Measurements from ENCODE around the gene NELFCD.
A peak's percentile ranks its signal among the peaks of the same experiment; 100 is the strongest.
"Not testable (repeated sequence)": the region's sequence is repeated elsewhere in the genome, so short reads cannot be mapped to it uniquely, and the experiment has no call there.

Gene NELFCD, protein sequence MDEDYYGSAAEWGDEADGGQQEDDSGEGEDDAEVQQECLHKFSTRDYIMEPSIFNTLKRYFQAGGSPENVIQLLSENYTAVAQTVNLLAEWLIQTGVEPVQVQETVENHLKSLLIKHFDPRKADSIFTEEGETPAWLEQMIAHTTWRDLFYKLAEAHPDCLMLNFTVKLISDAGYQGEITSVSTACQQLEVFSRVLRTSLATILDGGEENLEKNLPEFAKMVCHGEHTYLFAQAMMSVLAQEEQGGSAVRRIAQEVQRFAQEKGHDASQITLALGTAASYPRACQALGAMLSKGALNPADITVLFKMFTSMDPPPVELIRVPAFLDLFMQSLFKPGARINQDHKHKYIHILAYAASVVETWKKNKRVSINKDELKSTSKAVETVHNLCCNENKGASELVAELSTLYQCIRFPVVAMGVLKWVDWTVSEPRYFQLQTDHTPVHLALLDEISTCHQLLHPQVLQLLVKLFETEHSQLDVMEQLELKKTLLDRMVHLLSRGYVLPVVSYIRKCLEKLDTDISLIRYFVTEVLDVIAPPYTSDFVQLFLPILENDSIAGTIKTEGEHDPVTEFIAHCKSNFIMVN
- total RNA-seq: 73.1 to 147 (median 110) reads per million in 9 experiments

DNA sequence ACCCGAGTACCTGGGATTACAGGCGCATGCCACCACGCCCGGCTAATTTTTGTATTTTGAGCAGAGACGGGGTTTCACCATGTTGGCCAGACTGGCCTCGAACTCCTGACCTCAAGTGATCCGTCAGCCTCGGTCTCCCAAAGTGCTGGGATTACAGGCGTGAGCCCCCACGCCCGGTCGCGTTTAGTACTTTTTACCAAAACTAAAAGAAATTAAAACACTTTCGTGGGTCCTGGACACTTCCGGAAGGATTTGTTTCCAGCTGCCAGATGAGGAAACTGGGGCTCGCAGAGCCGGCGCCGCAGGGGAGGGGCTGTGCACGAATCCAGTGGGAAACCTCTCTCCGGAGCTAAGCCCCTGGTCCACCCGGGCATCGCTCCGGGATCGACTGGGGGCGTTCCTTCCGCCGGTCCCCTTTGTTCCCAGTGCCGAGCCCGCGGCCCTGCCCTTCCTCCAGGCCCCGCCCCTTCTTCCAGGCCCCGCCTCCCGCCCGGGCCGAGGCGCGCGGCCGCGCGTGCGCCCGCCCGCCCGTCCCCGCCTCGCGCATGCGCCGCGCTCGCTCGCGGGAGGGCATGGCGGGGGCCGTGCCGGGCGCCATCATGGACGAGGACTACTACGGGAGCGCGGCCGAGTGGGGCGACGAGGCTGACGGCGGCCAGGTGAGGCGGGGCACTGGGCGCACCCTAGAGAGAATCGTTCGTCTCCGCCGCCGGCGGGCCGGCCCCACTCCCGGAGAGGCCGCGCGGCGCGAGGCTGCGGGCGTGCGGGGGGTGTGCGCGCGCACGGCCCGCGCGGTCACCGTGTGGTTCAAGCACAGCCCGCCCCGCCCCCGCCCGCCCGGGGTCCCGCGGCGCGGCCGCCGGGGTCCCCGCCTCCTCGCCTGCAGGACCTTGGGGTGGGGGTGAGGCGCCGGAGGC lies at the start of gene NELFCD:
Gene NELFCD, plus strand, starts transcription at position 546 of the 917 bp plus-strand sequence. Its CDS starts 54 bp downstream, at position 600.
- Mint-ChIP-seq H3K36me3 (ENCODE audit: insufficient read depth) (peaks cover 35% of the 10 kb centered on the region), H3K4me1 (ENCODE audit: low read depth in 2 of 2) (peaks cover 23 to 28% of the 10 kb centered on the region in 2 donors), H3K9me3 (no peaks in the 10 kb centered on the region), H3K4me3 (peak within 1 kb of the TSS; percentile 75 to 77), H3K27ac (peak within 1 kb of the TSS; percentile 85 to 95), H3K27me3 (no peaks in the 10 kb centered on the region)
- DNase-seq (peak; percentile 82 to 84 (median 84)), ATAC-seq (replicated peaks) (peak; percentile 73)

- H3K4me3 Mint-ChIP-seq: no peak overlapping the region
- ATAC-seq (replicated peaks) (no peak), DNase-seq (no peak)
- H3K9me3 Mint-ChIP-seq: no peaks in the 10 kb centered on the region
- no peaks in the 10 kb centered on the region for H3K4me1 Mint-ChIP-seq (ENCODE audit: low read depth in 2 of 2)
- H3K36me3 Mint-ChIP-seq (ENCODE audit: insufficient read depth): no peaks in the 10 kb centered on the region
- peaks cover 55 to 64% of the 10 kb centered on the region in 2 donors for H3K27me3 Mint-ChIP-seq
- no peak overlapping the region for H3K27ac Mint-ChIP-seq
These were observed 48.9 kb upstream of the NELFCD start for GRCh38 chr20:58932170-58932569.

DNA sequence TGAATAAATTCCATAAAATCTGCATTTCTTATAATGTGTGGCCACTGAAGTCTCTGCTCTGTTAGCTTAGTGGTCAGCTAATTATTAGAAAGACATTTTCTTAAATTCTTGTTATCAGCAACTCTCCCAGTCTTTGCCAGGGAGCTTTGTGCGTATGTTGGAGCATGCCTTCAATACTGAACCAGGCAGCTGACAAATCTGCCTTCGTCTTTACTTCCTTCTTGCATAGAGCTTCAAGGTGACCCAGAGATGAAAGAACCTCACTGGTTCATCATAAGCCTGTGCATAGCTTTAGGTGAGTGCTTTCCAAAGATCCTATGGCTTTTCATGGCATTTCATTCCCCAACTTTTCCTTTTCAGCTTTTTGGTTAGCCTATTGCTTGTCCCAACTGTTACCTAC lies 43.0 kb upstream of the NELFCD start:
- Mint-ChIP-seq H3K36me3 (ENCODE audit: insufficient read depth) (peaks cover 4% of the 10 kb centered on the region), H3K27me3 (peaks cover 34 to 41% of the 10 kb centered on the region in 2 donors), H3K9me3 (no peaks in the 10 kb centered on the region), H3K4me1 (ENCODE audit: low read depth in 2 of 2) (no peaks in the 10 kb centered on the region), H3K27ac (no peak overlapping the region), H3K4me3 (no peak overlapping the region)
- ATAC-seq (replicated peaks): no peak
- no peak for DNase-seq

- H3K36me3 Mint-ChIP-seq (ENCODE audit: insufficient read depth): peaks cover 4% of the 10 kb centered on the region
- DNase-seq: no peak
- no peak for ATAC-seq (replicated peaks)
- no peak overlapping the region for H3K27ac Mint-ChIP-seq
- H3K27me3 Mint-ChIP-seq: peaks cover 34 to 39% of the 10 kb centered on the region in 2 donors
- H3K4me3 Mint-ChIP-seq: no peak overlapping the region
- H3K4me1 Mint-ChIP-seq (ENCODE audit: low read depth in 2 of 2): no peaks in the 10 kb centered on the region
- H3K9me3 Mint-ChIP-seq: no peaks in the 10 kb centered on the region
These were observed 42.5 kb upstream of the NELFCD start for GRCh38 chr20:58938541-58938940.

- Mint-ChIP-seq H3K4me3 (no peak overlapping the region), H3K9me3 (no peaks in the 10 kb centered on the region), H3K36me3 (ENCODE audit: insufficient read depth) (peaks cover 4% of the 10 kb centered on the region), H3K27me3 (peaks cover 17 to 28% of the 10 kb centered on the region in 2 donors), H3K27ac (no peak overlapping the region), H3K4me1 (ENCODE audit: low read depth in 2 of 2) (no peaks in the 10 kb centered on the region)
- DNase-seq: no peak
- no peak for ATAC-seq (replicated peaks)
These were observed 39.6 kb upstream of the NELFCD start for GRCh38 chr20:58941471-58941870.

DNA sequence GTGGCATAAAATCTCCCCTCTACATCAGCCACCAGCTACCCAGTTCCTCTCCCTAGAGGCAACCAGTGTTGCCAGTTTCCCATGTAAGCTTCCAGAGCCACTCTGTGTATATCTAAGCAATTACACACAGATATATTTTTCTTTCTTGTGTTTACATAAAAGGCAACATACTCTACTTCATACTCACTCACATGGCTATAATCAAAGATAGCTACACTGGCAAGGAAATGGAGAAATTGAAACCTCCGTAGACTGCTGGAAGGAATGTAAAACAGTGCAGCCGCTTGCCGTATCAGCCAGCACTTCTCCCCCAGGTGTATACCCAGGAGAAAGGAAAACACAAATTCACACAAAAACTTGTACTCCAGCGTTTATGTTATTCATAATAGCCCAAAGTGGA lies 38.5 kb upstream of the NELFCD start:
- H3K4me3 Mint-ChIP-seq: no peak overlapping the region
- H3K27me3 Mint-ChIP-seq: peaks cover 12 to 18% of the 10 kb centered on the region in 2 donors
- no peaks in the 10 kb centered on the region for H3K4me1 Mint-ChIP-seq (ENCODE audit: low read depth in 2 of 2)
- peaks cover 4% of the 10 kb centered on the region for H3K36me3 Mint-ChIP-seq (ENCODE audit: insufficient read depth)
- ATAC-seq (replicated peaks): no peak
- no peaks in the 10 kb centered on the region for H3K9me3 Mint-ChIP-seq
- DNase-seq: no peak
- H3K27ac Mint-ChIP-seq: no peak overlapping the region

GRCh38 chr20:58944610-58945009 lies 36.4 kb upstream of the NELFCD start:
- H3K9me3 Mint-ChIP-seq: no peaks in the 10 kb centered on the region
- peaks cover 4% of the 10 kb centered on the region for H3K36me3 Mint-ChIP-seq (ENCODE audit: insufficient read depth)
- H3K4me1 Mint-ChIP-seq (ENCODE audit: low read depth in 2 of 2): no peaks in the 10 kb centered on the region
- H3K27ac Mint-ChIP-seq: no peak overlapping the region
- H3K27me3 Mint-ChIP-seq: peaks cover 11 to 25% of the 10 kb centered on the region in 2 donors
- DNase-seq (no peak), ATAC-seq (replicated peaks) (no peak)
- no peak overlapping the region for H3K4me3 Mint-ChIP-seq

- H3K27me3 Mint-ChIP-seq: peaks cover 11 to 34% of the 10 kb centered on the region in 2 donors
- ATAC-seq (replicated peaks): no peak
- no peaks in the 10 kb centered on the region for H3K9me3 Mint-ChIP-seq
- H3K4me1 Mint-ChIP-seq (ENCODE audit: low read depth in 2 of 2): no peaks in the 10 kb centered on the region
- no peak overlapping the region for H3K4me3 Mint-ChIP-seq
- no peak overlapping the region for H3K27ac Mint-ChIP-seq
- peaks cover 3% of the 10 kb centered on the region for H3K36me3 Mint-ChIP-seq (ENCODE audit: insufficient read depth)
- no peak for DNase-seq
These were observed 35.0 kb upstream of the NELFCD start for GRCh38 chr20:58945965-58946631.

- ATAC-seq (replicated peaks); H3K4me3 Mint-ChIP-seq: not testable (repeated sequence)
These were observed 33.2 kb upstream of the NELFCD start for GRCh38 chr20:58947797-58948388.

GRCh38 chr20:58950603-58951002 lies 30.5 kb upstream of the NELFCD start:
- H3K27ac Mint-ChIP-seq: no peak overlapping the region
- peaks cover 11 to 24% of the 10 kb centered on the region in 2 donors for H3K27me3 Mint-ChIP-seq
- no peak overlapping the region for H3K4me3 Mint-ChIP-seq
- ATAC-seq (replicated peaks) (no peak), DNase-seq (no peak)
- no peaks in the 10 kb centered on the region for H3K4me1 Mint-ChIP-seq (ENCODE audit: low read depth in 2 of 2)
- peaks cover 3% of the 10 kb centered on the region for H3K36me3 Mint-ChIP-seq (ENCODE audit: insufficient read depth)
- H3K9me3 Mint-ChIP-seq: no peaks in the 10 kb centered on the region

More at GRCh38 chr20:58947797-58948388, 33.2 kb upstream of the NELFCD start:
- H3K27me3 Mint-ChIP-seq: peaks cover 11 to 34% of the 10 kb centered on the region in 2 donors
- not testable (repeated sequence) for H3K27ac Mint-ChIP-seq; DNase-seq; H3K4me1 Mint-ChIP-seq (ENCODE audit: low read depth in 2 of 2); H3K36me3 Mint-ChIP-seq (ENCODE audit: insufficient read depth); H3K9me3 Mint-ChIP-seq

DNA sequence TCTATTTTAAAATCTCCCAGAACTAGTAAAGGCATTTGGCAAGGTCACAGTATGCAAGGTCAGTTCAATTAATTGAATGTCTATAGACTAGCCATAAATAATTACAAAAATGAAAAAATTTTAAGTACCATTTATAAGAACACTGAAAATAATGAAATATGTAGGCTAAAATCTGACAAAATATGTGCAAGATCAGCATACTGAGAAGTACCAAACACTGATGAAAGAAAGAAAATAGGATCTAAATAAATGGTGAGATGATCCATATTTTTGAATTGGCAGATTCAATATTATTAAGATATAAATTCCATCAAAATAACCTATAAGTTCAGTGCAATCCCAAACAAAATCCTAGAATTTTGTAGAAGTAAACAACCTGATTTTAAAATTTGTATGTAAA lies 28.0 kb upstream of the NELFCD start:
- ATAC-seq (replicated peaks) (no peak), DNase-seq (no peak)
- Mint-ChIP-seq H3K4me1 (ENCODE audit: low read depth in 2 of 2) (no peaks in the 10 kb centered on the region), H3K27ac (no peak overlapping the region), H3K4me3 (no peak overlapping the region), H3K9me3 (no peaks in the 10 kb centered on the region), H3K36me3 (ENCODE audit: insufficient read depth) (peaks cover 3% of the 10 kb centered on the region), H3K27me3 (peaks cover 6 to 23% of the 10 kb centered on the region in 2 donors)

DNA sequence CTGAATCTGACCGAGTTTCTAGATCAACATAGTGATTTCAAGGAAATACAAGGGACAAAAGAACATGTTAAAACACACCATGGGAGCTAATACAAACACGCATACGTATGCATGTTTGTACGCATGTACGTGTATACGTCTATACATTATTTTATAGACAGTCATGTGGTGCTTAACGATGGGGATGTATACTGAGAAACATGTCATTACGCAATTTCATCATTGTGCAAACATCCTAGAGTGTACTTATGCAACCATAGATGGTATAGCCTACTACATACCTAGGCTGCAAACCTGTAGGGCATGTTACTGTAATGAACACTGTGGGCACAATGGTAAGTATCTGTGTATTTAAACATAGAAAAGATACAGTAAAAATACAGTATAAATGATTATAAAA lies 25.0 kb upstream of the NELFCD start:
- Mint-ChIP-seq H3K4me3 (no peak overlapping the region), H3K9me3 (no peaks in the 10 kb centered on the region), H3K27ac (no peak overlapping the region), H3K4me1 (ENCODE audit: low read depth in 2 of 2) (no peaks in the 10 kb centered on the region), H3K27me3 (peaks cover 7 to 18% of the 10 kb centered on the region in 2 donors), H3K36me3 (ENCODE audit: insufficient read depth) (peaks cover under 1% of the 10 kb centered on the region)
- no peak for ATAC-seq (replicated peaks)
- DNase-seq: no peak

Data from effector memory CD8-positive, alpha-beta T cell (primary cell).